RWPE1 (cell line): ENCODE data around the gene RPS18.
A peak's percentile ranks its signal among the peaks of the same experiment; 100 is the strongest.

ENCODE experiments used
- CTCF ChIA-PET: fragments of 350-600 bp; sonication (Branson Sonifier 250); formaldehyde crosslinking; extraction: SDS; loops from one replicate; lab custom pipeline; 2021; lab: Yijun Ruan, JAX
- POLR2A ChIA-PET: fragments of 400-600 bp; formaldehyde crosslinking; extraction: SDS; loops from one replicate; lab custom pipeline; 2020; ENCODE audit warnings: antibody characterized with exemption; ENCODE audit not compliant: low non-redundant PET; lab: Yijun Ruan, JAX
- DNase-seq: peaks from one replicate; pipeline ENCODE4 v3.0.0; 2012; ENCODE audit warnings: low spot score
- H3K27ac ChIP-seq: fragments of 450-650 bp; 2 replicates; pipeline ENCODE4 v1.5.1; 2017
- TF ChIP-seq, protein P1 (sequence below): fragments of 450-650 bp; conservative IDR thresholded peaks from 2 replicates; pipeline ENCODE4 v1.5.1; 2017; ENCODE audit warnings: low read depth, mild to moderate bottlenecking

The RPS18 gene

DNA sequence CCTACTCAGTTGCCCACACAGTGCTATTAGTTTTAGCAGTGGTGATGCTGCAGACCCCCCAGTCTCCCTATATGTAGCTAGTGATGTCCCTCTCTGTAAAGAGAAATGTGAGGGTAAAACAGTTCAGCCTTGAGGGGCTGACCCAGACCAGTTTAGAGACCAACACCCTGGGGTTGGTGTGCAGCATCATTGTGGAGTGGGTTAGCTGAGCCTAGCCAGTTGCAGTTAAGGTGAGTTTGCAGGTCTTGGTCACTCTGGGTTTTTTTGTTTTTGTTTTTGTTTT lies 4.6 kb downstream of the RPS18 start:
- peak; percentile 29 for DNase-seq
- H3K27ac ChIP-seq = peak overlapping the region; percentile 95
- CTCF ChIA-PET = interaction anchor here (0.5 to 1.4 kb wide), 3 partner anchors 13 to 28 kb away, joined by 3 to 6 read pairs (median 4); partner anchors contain the start of genes PFDN6 and WDR46
- TF ChIP-seq, protein P1, sequence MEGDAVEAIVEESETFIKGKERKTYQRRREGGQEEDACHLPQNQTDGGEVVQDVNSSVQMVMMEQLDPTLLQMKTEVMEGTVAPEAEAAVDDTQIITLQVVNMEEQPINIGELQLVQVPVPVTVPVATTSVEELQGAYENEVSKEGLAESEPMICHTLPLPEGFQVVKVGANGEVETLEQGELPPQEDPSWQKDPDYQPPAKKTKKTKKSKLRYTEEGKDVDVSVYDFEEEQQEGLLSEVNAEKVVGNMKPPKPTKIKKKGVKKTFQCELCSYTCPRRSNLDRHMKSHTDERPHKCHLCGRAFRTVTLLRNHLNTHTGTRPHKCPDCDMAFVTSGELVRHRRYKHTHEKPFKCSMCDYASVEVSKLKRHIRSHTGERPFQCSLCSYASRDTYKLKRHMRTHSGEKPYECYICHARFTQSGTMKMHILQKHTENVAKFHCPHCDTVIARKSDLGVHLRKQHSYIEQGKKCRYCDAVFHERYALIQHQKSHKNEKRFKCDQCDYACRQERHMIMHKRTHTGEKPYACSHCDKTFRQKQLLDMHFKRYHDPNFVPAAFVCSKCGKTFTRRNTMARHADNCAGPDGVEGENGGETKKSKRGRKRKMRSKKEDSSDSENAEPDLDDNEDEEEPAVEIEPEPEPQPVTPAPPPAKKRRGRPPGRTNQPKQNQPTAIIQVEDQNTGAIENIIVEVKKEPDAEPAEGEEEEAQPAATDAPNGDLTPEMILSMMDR = no peak
- POLR2A ChIA-PET = interaction anchor here (1.9 kb wide), 1 partner anchor 22 kb away, joined by 14 read pairs; the partner anchor contains the start of gene RGL2

GRCh38 chr6:33276864-33277662 lies 5.2 kb downstream of the RPS18 start, which contains the start of gene B3GALT4:
TSS of gene B3GALT4 (plus strand) at chr6:33277123. CDS start at chr6:33277420, 297 bp downstream.
- ChIA-PET POLR2A (interaction anchor here (0.6 to 1.9 kb wide), 3 partner anchors 12 to 77 kb away, joined by 3 to 14 read pairs (median 6); partner anchors contain the start of genes PFDN6, RGL2 and WDR46), CTCF (interaction anchor here (0.5 to 1.4 kb wide), 5 partner anchors 12 to 130 kb away, joined by 3 to 6 read pairs (median 3); partner anchors contain the start of genes PFDN6 and WDR46)
- H3K27ac ChIP-seq = peak within 1 kb of the TSS; percentile 95
- TF ChIP-seq, protein P1 = peak; percentile 53
- DNase-seq = peak; percentile 81

- TF ChIP-seq, protein P1 = no peak
- POLR2A ChIA-PET = interaction anchor here (0.6 to 1.9 kb wide), 3 partner anchors 11 to 78 kb away, joined by 3 to 14 read pairs (median 6); partner anchors contain the start of genes PFDN6, RGL2 and WDR46
- H3K27ac ChIP-seq = peak overlapping the region; percentile 95
- no peak for DNase-seq
- CTCF ChIA-PET = interaction anchor here (0.6 to 1.4 kb wide), 6 partner anchors 11 to 129 kb away, joined by 3 to 7 read pairs (median 4); partner anchors contain the start of genes PFDN6, RGL2 and WDR46
Observed at GRCh38 chr6:33277663-33278391, 6.0 kb downstream of the RPS18 start.

DNA sequence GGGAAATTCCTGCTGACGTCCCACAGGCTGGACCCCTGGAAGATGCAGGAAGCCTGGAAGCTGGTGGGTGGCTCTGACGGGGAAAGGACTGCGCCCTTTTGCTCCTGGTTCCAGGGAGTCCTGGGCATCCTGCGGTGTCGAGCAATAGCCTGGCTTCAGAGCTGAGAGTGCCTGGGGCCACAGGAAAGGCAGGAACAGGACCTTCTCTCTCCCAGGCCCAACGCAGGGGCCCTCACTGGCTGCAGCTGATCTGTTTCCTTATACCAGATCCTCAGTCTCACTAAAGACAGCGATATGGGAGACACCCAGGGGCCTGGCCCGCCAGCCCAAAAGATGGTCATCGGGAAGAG lies 6.5 kb downstream of the RPS18 start:
- H3K27ac ChIP-seq = peak overlapping the region; percentile 95

DNA sequence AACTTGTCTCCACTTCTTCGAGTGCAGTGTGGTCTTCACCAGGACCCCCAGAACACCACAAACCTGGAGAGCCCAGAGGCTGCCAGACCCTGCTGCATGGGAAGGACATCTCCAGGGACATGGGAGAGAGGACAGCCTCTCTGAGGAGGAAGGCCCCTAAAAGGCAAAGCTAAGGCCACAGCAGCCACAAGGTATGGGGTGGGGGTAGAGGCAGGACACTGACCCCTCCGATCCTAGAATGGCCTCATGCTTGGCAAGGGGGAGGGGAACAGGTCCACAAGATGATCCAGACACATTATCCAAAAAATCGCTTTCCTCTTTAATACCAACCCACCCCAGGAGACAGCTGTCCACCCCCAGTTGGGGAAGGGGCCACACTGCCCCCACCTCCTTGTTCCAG lies 6.9 kb downstream of the RPS18 start:
- POLR2A ChIA-PET = no interaction called here
- CTCF ChIA-PET = interaction anchor here (0.6 to 1.2 kb wide), 4 partner anchors 14 to 67 kb away, joined by 3 to 7 read pairs (median 3); partner anchors contain the start of gene RGL2
- TF ChIP-seq, protein P1 = no peak
- H3K27ac ChIP-seq = peak overlapping the region; percentile 95
- DNase-seq = no peak

More for the DNA sequence above, 6.5 kb downstream of the RPS18 start:
- no peak for DNase-seq
- CTCF ChIA-PET = interaction anchor here (0.6 to 1.2 kb wide), 4 partner anchors 14 to 67 kb away, joined by 3 to 7 read pairs (median 3); partner anchors contain the start of gene RGL2
- POLR2A ChIA-PET = no interaction called here
- TF ChIP-seq, protein P1 = no peak

GRCh38 chr6:33279257-33279695 lies 7.4 kb downstream of the RPS18 start:
- ChIA-PET CTCF (interaction anchor here (0.6 to 1.2 kb wide), 6 partner anchors 10 to 271 kb away, joined by 3 to 7 read pairs (median 4); partner anchors contain the start of genes PFDN6 and WDR46), POLR2A (no interaction called here)
- TF ChIP-seq, protein P1 = no peak
- no peak for DNase-seq
- H3K27ac ChIP-seq = peak overlapping the region; percentile 95
